Measurements from ENCODE around the gene GADD45B. TPM values are rescaled to one million over a fixed set of nuclear protein-coding genes. Genes with fewer than 3 reads are reported as not detected.
"Not testable (repeated sequence)": the region's sequence is repeated elsewhere in the genome, so short reads cannot be mapped to it uniquely, and the experiment has no call there.

GADD45B gene
- total RNA-seq, 2 experiments from 2014 or later: 107 to 112 TPM

DNA sequence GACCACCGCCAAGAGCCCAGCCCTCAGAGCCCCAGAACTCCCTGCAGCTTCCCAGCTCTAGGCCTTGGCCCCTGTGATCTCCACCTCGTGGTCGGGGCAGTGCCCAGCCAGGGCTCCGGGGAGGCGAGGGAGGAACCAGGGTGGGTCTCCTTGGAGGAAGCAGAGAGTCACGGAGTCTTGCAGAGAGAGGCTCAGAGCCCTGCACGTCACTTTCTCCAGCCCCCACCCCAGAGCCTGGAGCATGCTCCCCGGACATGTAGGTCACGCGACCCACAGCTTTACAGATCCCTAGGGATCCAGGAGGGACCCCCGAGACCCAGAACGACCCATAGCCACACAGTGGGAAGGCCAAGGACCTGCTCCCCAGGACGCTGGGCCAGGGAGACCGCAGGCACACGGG is 11.9 kb downstream of the GADD45B start:
- DNase-seq: no peak
- Mint-ChIP-seq H3K4me3 (no peak overlapping the region), H3K27ac (no peak overlapping the region), H3K27me3 (ENCODE audit: low read depth) (peaks cover 42% of the 10 kb centered on the region), H3K9me3 (peaks cover 10% of the 10 kb centered on the region), H3K4me1 (ENCODE audit: low read depth) (peaks cover 15% of the 10 kb centered on the region), H3K36me3 (ENCODE audit: low read depth) (peaks cover 3% of the 10 kb centered on the region)
- intact Hi-C loops (cut with micrococcal nuclease): no loop called here
- CTCF ChIA-PET: interaction anchor here (1.2 kb wide), 1 partner anchor 10 kb away, joined by 3 read pairs; no protein-coding TSS in a partner anchor

- Mint-ChIP-seq H3K4me1 (ENCODE audit: low read depth) (peaks cover 15% of the 10 kb centered on the region), H3K27me3 (ENCODE audit: low read depth) (peaks cover 48% of the 10 kb centered on the region), H3K9me3 (peaks cover 5% of the 10 kb centered on the region), H3K4me3 (no peak overlapping the region), H3K36me3 (ENCODE audit: low read depth) (peaks cover 3% of the 10 kb centered on the region), H3K27ac (no peak overlapping the region)
- peak; percentile 17 for DNase-seq
- CTCF ChIA-PET: interaction anchor here (1.2 kb wide), 1 partner anchor 11 kb away, joined by 3 read pairs; no protein-coding TSS in a partner anchor
- intact Hi-C loops (cut with micrococcal nuclease): no loop called here
These were observed 12.5 kb downstream of the GADD45B start for GRCh38 chr19:2488405-2488941.

GRCh38 chr19:2488942-2489731 is 13.2 kb downstream of the GADD45B start:
- H3K36me3 Mint-ChIP-seq (ENCODE audit: low read depth): no peaks in the 10 kb centered on the region

GRCh38 chr19:2490659-2491058 is 14.7 kb downstream of the GADD45B start:
- Mint-ChIP-seq H3K4me3 (no peak overlapping the region), H3K27me3 (ENCODE audit: low read depth) (peaks cover 54% of the 10 kb centered on the region), H3K9me3 (no peaks in the 10 kb centered on the region), H3K4me1 (ENCODE audit: low read depth) (peaks cover 20% of the 10 kb centered on the region), H3K27ac (no peak overlapping the region), H3K36me3 (ENCODE audit: low read depth) (no peaks in the 10 kb centered on the region)
- intact Hi-C loops (cut with micrococcal nuclease): no loop called here
- CTCF ChIA-PET: no interaction called here
- DNase-seq: no peak

More at GRCh38 chr19:2488942-2489731, 13.2 kb downstream of the GADD45B start:
- Mint-ChIP-seq H3K4me1 (ENCODE audit: low read depth) (peaks cover 19% of the 10 kb centered on the region), H3K9me3 (peaks cover 2% of the 10 kb centered on the region), H3K27me3 (ENCODE audit: low read depth) (peaks cover 54% of the 10 kb centered on the region), H3K4me3 (no peak overlapping the region), H3K27ac (no peak overlapping the region)
- CTCF ChIA-PET: interaction anchor here (1.2 kb wide), 1 partner anchor 12 kb away, joined by 3 read pairs; no protein-coding TSS in a partner anchor
- DNase-seq: no peak
- intact Hi-C loops (cut with micrococcal nuclease): no loop called here

GRCh38 chr19:2491130-2491801 is 15.3 kb downstream of the GADD45B start:
- intact Hi-C loops (cut with micrococcal nuclease): no loop called here
- no peak for DNase-seq
- Mint-ChIP-seq H3K4me3 (no peak overlapping the region), H3K9me3 (no peaks in the 10 kb centered on the region), H3K4me1 (ENCODE audit: low read depth) (peaks cover 25% of the 10 kb centered on the region), H3K27me3 (ENCODE audit: low read depth) (peaks cover 52% of the 10 kb centered on the region), H3K36me3 (ENCODE audit: low read depth) (no peaks in the 10 kb centered on the region), H3K27ac (no peak overlapping the region)
- CTCF ChIA-PET: no interaction called here

- Mint-ChIP-seq H3K4me1 (ENCODE audit: low read depth) (peaks cover 26% of the 10 kb centered on the region), H3K27me3 (ENCODE audit: low read depth) (peaks cover 49% of the 10 kb centered on the region), H3K36me3 (ENCODE audit: low read depth) (no peaks in the 10 kb centered on the region), H3K9me3 (no peaks in the 10 kb centered on the region), H3K4me3 (no peak overlapping the region), H3K27ac (no peak overlapping the region)
- intact Hi-C loops (cut with micrococcal nuclease): no loop called here
- no peak for DNase-seq
- CTCF ChIA-PET: interaction anchor here (0.6 kb wide), 1 partner anchor 156 kb away, joined by 6 read pairs; no protein-coding TSS in a partner anchor
These were observed 16.9 kb downstream of the GADD45B start for GRCh38 chr19:2492870-2493269.

- DNase-seq; H3K27ac Mint-ChIP-seq; CTCF ChIA-PET; intact Hi-C loops (cut with micrococcal nuclease); H3K36me3 Mint-ChIP-seq (ENCODE audit: low read depth); H3K9me3 Mint-ChIP-seq; H3K4me3 Mint-ChIP-seq: not testable (repeated sequence)
- Mint-ChIP-seq H3K27me3 (ENCODE audit: low read depth) (peaks cover 46% of the 10 kb centered on the region), H3K4me1 (ENCODE audit: low read depth) (peaks cover 25% of the 10 kb centered on the region)
These were observed 17.5 kb downstream of the GADD45B start for GRCh38 chr19:2493448-2493847.

DNA sequence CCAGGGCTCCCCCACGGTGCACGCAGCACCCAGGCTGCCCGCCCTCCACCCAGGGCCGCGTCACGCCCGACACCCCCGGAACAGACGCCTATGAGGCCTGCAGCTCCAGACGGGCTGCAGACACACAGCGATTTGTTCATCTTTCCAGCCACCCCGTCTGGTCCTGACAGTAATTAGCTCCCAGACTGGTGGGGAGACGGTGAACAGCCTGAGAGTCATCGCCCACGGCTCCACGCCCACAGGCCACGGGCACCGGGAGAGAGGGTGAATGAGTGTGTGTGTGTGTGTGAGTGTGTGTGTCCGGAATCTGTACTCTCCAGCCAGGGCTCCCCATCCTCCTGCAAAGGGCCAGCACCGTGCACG is 18.1 kb downstream of the GADD45B start:
- Mint-ChIP-seq H3K4me1 (ENCODE audit: low read depth) (peaks cover 22% of the 10 kb centered on the region), H3K36me3 (ENCODE audit: low read depth) (no peaks in the 10 kb centered on the region), H3K27ac (no peak overlapping the region), H3K27me3 (ENCODE audit: low read depth) (peaks cover 42% of the 10 kb centered on the region), H3K9me3 (no peaks in the 10 kb centered on the region), H3K4me3 (peak overlapping the region; percentile 58)
- intact Hi-C loops (cut with micrococcal nuclease): no loop called here
- DNase-seq: no peak
- CTCF ChIA-PET: no interaction called here

DNA sequence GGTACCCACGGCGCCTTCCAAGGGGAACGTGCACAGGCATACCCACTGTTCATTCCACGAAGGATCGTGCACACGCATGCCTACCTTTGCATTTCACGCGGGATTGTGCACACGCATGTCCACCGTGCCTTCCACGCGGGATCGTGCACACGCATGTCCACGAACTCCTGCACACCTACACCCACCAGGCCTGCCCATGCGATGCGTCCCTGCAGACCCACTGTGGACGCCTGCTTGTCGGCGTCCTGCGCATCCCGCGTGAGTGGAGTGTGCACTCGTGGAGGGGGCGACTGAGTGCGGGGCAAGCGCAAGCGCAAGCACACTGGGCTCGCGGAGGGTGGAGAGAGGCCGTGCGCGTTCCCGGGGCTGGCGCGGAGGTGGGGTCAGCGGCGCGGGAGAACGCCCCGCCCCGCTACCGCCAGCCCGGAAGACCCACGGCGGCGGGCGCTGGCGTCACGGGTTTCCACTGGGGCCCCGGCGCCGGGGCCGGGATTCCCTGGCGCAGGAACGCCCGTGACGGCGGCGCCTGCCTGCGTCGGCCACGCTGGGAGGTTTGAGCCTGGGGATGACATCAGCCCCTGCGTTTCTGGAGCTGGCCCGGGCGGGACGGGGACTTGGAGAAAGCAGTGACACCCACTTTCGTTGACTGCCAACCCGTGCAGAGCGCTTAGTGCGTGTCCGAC is 18.7 kb downstream of the GADD45B start:
- H3K27me3 Mint-ChIP-seq (ENCODE audit: low read depth): peaks cover 40% of the 10 kb centered on the region
- DNase-seq: peak; percentile 64
- H3K27ac Mint-ChIP-seq: no peak overlapping the region
- CTCF ChIA-PET: no interaction called here
- intact Hi-C loops (cut with micrococcal nuclease): no loop called here
- peaks cover 19% of the 10 kb centered on the region for H3K4me1 Mint-ChIP-seq (ENCODE audit: low read depth)
- no peaks in the 10 kb centered on the region for H3K36me3 Mint-ChIP-seq (ENCODE audit: low read depth)
- peak overlapping the region; percentile 58 for H3K4me3 Mint-ChIP-seq
- H3K9me3 Mint-ChIP-seq: no peaks in the 10 kb centered on the region

DNA sequence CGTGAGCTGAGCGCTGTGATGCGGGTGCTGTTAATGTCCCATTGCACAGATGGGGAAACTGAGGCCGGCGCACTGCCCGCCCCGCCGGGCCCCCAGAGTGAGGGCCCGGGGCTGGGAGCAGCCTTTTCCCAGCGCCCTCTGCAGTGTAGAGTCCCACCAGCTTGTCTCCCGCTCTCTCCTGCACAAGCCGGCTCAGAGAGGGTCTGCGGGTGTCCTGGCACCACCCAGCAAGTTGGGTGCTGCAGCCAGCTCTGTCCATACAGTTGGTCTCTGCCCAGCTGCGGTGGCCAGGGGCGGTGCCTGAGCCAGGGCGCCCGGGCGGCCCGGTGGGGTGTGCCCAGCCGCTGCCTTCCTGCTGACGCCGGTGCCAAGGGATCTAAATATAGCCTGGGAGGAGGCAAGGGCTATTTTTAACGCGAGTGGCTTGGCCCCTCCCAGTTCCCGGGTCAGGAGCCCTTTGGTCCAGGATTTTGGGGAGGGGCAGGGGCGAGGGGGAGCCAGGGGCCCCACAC is 19.3 kb downstream of the GADD45B start:
- intact Hi-C loops (cut with micrococcal nuclease): no loop called here
- Mint-ChIP-seq H3K4me1 (ENCODE audit: low read depth) (peaks cover 16% of the 10 kb centered on the region), H3K36me3 (ENCODE audit: low read depth) (no peaks in the 10 kb centered on the region), H3K27me3 (ENCODE audit: low read depth) (peaks cover 34% of the 10 kb centered on the region), H3K27ac (no peak overlapping the region), H3K4me3 (peak overlapping the region; percentile 29), H3K9me3 (no peaks in the 10 kb centered on the region)
- no peak for DNase-seq
- CTCF ChIA-PET: no interaction called here

DNA sequence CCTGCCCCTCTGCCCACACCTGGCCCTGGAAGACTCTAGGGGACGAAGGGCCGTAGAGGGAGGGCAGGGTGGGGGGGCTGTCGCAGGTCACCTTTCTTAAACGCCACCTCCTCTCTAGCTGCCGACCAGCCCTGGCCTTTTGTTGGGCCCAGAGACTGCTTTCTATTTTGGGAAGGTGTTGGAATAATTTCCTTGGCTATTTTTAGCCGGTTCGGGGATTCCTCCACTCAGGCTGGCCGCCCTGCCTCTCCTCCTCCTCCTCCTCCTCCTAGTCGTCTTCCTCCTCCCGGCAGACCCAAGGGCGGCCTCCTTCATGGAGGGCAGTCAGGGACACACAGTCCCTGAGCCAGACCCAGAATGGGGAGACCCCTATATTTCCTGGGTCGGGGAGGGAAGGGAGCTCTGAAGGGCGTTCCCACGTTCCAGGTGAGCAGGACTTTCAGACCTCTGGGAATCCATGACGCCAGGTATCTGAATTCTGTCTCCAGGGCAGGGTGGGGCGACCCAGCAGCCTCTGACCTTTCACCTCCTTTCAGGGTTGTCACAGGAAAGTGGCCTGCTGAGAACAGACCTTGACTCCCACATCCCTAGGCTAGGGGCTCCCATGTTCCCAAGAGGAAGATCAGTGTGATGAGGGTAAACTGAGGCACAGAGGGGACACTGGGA is 19.9 kb downstream of the GADD45B start:
- DNase-seq: no peak
- intact Hi-C loops (cut with micrococcal nuclease): no loop called here
- Mint-ChIP-seq H3K36me3 (ENCODE audit: low read depth) (no peaks in the 10 kb centered on the region), H3K27me3 (ENCODE audit: low read depth) (peaks cover 31% of the 10 kb centered on the region), H3K9me3 (no peaks in the 10 kb centered on the region), H3K4me1 (ENCODE audit: low read depth) (peaks cover 16% of the 10 kb centered on the region), H3K27ac (no peak overlapping the region), H3K4me3 (no peak overlapping the region)
- CTCF ChIA-PET: no interaction called here

GRCh38 chr19:2497186-2497585 is 21.3 kb downstream of the GADD45B start:
- CTCF ChIA-PET: no interaction called here
- H3K27ac Mint-ChIP-seq: no peak overlapping the region

More at GRCh38 chr19:2497186-2497585, 21.3 kb downstream of the GADD45B start:
- intact Hi-C loops (cut with micrococcal nuclease): no loop called here
- Mint-ChIP-seq H3K9me3 (no peaks in the 10 kb centered on the region), H3K4me3 (no peak overlapping the region), H3K27me3 (ENCODE audit: low read depth) (peaks cover 20% of the 10 kb centered on the region), H3K36me3 (ENCODE audit: low read depth) (no peaks in the 10 kb centered on the region), H3K4me1 (ENCODE audit: low read depth) (peaks cover 18% of the 10 kb centered on the region)
- DNase-seq: no peak
